ENCODE measurements around the gene RANBP17. TPM values are rescaled to one million over a fixed set of nuclear protein-coding genes. Genes with fewer than 3 reads are reported as not detected.

Gene RANBP17
- total and polyA plus RNA-seq, 2 experiments from 2014 or later = 43.8 to 53.1 TPM

DNA sequence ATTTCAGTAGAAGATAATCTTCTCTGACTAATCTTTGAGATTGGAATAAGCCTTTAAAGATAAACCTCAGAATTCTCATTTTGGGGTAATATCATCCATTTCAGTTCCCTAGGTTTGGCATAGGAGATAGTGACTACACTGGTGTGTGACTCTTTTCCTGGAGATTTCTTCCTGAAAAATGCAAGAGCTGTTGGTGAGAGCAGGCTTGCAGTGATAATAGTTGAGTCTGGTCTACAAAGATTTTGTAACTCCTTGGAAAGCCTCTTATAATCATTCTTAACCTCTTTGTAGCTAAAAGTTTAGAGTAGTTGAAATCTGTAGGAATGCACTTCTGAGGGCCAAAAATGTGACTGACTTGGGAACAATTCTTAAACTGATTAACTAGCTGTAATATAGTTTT lies 23.4 kb downstream of the RANBP17 start:
- no peaks in the 10 kb centered on the region for H3K27me3 Mint-ChIP-seq (ENCODE audit: insufficient read depth, low read depth, poor library complexity)
- no peaks in the 10 kb centered on the region for H3K4me1 Mint-ChIP-seq
- TF ChIP-seq EZH2 (IDR thresholded peaks at IDR 0.05; ENCODE audit: low read depth, unreplicated experiment) (no peak), ZNF331 (CRISPR knock-in tag; IDR thresholded peaks at IDR 0.05; ENCODE audit: low read depth) (no peak), JUNB (IDR thresholded peaks at IDR 0.05; ENCODE audit: unreplicated experiment) (no peak), NANOG (IDR thresholded peaks at IDR 0.05; ENCODE audit: borderline replicate concordance) (no peak), POLR2AphosphoS5 (IDR thresholded peaks at IDR 0.05; ENCODE audit: low read depth) (no peak), STAT1 (IDR thresholded peaks at IDR 0.05; ENCODE audit: unreplicated experiment) (no peak)
- TF ChIP-seq, protein P1, sequence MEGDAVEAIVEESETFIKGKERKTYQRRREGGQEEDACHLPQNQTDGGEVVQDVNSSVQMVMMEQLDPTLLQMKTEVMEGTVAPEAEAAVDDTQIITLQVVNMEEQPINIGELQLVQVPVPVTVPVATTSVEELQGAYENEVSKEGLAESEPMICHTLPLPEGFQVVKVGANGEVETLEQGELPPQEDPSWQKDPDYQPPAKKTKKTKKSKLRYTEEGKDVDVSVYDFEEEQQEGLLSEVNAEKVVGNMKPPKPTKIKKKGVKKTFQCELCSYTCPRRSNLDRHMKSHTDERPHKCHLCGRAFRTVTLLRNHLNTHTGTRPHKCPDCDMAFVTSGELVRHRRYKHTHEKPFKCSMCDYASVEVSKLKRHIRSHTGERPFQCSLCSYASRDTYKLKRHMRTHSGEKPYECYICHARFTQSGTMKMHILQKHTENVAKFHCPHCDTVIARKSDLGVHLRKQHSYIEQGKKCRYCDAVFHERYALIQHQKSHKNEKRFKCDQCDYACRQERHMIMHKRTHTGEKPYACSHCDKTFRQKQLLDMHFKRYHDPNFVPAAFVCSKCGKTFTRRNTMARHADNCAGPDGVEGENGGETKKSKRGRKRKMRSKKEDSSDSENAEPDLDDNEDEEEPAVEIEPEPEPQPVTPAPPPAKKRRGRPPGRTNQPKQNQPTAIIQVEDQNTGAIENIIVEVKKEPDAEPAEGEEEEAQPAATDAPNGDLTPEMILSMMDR (conservative IDR thresholded peaks at IDR 0.05; ENCODE audit: low read depth in 2 of 2) = no peak
- TF ChIP-seq, protein P2, sequence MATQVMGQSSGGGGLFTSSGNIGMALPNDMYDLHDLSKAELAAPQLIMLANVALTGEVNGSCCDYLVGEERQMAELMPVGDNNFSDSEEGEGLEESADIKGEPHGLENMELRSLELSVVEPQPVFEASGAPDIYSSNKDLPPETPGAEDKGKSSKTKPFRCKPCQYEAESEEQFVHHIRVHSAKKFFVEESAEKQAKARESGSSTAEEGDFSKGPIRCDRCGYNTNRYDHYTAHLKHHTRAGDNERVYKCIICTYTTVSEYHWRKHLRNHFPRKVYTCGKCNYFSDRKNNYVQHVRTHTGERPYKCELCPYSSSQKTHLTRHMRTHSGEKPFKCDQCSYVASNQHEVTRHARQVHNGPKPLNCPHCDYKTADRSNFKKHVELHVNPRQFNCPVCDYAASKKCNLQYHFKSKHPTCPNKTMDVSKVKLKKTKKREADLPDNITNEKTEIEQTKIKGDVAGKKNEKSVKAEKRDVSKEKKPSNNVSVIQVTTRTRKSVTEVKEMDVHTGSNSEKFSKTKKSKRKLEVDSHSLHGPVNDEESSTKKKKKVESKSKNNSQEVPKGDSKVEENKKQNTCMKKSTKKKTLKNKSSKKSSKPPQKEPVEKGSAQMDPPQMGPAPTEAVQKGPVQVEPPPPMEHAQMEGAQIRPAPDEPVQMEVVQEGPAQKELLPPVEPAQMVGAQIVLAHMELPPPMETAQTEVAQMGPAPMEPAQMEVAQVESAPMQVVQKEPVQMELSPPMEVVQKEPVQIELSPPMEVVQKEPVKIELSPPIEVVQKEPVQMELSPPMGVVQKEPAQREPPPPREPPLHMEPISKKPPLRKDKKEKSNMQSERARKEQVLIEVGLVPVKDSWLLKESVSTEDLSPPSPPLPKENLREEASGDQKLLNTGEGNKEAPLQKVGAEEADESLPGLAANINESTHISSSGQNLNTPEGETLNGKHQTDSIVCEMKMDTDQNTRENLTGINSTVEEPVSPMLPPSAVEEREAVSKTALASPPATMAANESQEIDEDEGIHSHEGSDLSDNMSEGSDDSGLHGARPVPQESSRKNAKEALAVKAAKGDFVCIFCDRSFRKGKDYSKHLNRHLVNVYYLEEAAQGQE (IDR thresholded peaks at IDR 0.05; ENCODE audit: unreplicated experiment) = no peak
- TF ChIP-seq, protein P3, sequence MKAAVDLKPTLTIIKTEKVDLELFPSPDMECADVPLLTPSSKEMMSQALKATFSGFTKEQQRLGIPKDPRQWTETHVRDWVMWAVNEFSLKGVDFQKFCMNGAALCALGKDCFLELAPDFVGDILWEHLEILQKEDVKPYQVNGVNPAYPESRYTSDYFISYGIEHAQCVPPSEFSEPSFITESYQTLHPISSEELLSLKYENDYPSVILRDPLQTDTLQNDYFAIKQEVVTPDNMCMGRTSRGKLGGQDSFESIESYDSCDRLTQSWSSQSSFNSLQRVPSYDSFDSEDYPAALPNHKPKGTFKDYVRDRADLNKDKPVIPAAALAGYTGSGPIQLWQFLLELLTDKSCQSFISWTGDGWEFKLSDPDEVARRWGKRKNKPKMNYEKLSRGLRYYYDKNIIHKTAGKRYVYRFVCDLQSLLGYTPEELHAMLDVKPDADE (IDR thresholded peaks at IDR 0.05) = no peak
- Histone ChIP-seq H3K79me2 (replicated peaks; ENCODE audit: insufficient read depth) (no peaks in the 10 kb centered on the region), H3K9me2 (ENCODE audit: insufficient read depth) (no peaks in the 10 kb centered on the region), H2AFZ (no peak overlapping the region), H3K4me3 (no peak overlapping the region), H3F3A (replicated peaks; ENCODE audit: low read depth) (no peaks in the 10 kb centered on the region), H3K27me3 (ENCODE audit: insufficient read depth) (no peaks in the 10 kb centered on the region), H3K4me1 (ENCODE audit: insufficient read depth) (no peaks in the 10 kb centered on the region), H3K36me3 (ENCODE audit: insufficient read depth) (no peaks in the 10 kb centered on the region), H4K20me1 (replicated peaks; ENCODE audit: insufficient read depth) (no peaks in the 10 kb centered on the region), H3K4me2 (no peak overlapping the region), H3K27ac (ENCODE audit: low read depth) (no peak overlapping the region)
- H3K4me3 Mint-ChIP-seq = no peak overlapping the region
- 0 out of 3 replicates have a peak, but pooled peaks cover 6% of the 10 kb centered on the region for H3K36me3 Mint-ChIP-seq (ENCODE audit: low read depth)
- no peak for DNase-seq (ENCODE audit: low spot score)
- no peaks in the 10 kb centered on the region for H3K9me3 Mint-ChIP-seq
- no peak overlapping the region for H3K27ac Mint-ChIP-seq
- no peak for ATAC-seq

DNA sequence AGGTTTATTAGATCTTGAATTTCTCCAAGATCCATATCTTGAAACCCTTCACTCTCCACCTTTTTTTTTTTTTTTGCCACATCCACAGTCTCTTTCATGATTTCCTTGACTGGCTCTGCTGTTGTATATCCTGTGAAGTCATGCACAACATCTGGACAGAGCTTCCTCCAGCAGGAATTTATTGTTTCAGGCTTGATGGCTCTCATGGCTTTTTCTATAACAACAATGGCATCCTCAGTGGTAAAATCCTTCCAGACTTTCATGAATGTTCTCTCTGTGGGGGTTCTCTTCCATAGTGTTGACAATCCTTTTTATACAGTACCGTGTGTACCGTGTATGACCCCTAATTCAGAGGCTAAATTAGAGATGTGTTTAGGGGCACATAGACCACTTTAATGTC lies 24.0 kb downstream of the RANBP17 start:
- H3K27ac Mint-ChIP-seq = no peak overlapping the region
- H3K4me1 Mint-ChIP-seq = no peaks in the 10 kb centered on the region
- no peak for ATAC-seq
- TF ChIP-seq STAT1 (IDR thresholded peaks at IDR 0.05; ENCODE audit: unreplicated experiment) (no peak), POLR2AphosphoS5 (IDR thresholded peaks at IDR 0.05; ENCODE audit: low read depth) (no peak), ZNF114 (CRISPR knock-in tag; IDR thresholded peaks at IDR 0.05) (no peak)
- TF ChIP-seq, protein P3 (IDR thresholded peaks at IDR 0.05) = no peak

More for the DNA sequence above, 24.0 kb downstream of the RANBP17 start:
- no peak overlapping the region for H3K4me3 ChIP-seq
- no peaks in the 10 kb centered on the region for H3K27me3 Mint-ChIP-seq (ENCODE audit: insufficient read depth, low read depth, poor library complexity)
- H3K4me2 ChIP-seq = no peak overlapping the region
- H2AFZ ChIP-seq = no peak overlapping the region
- no peaks in the 10 kb centered on the region for H3F3A ChIP-seq (replicated peaks; ENCODE audit: low read depth)
- no peaks in the 10 kb centered on the region for H3K9me3 Mint-ChIP-seq
- no peaks in the 10 kb centered on the region for H3K27me3 ChIP-seq (ENCODE audit: insufficient read depth)
- H4K20me1 ChIP-seq (replicated peaks; ENCODE audit: insufficient read depth) = no peaks in the 10 kb centered on the region
- no peaks in the 10 kb centered on the region for H3K4me1 ChIP-seq (ENCODE audit: insufficient read depth)
- H3K27ac ChIP-seq (ENCODE audit: low read depth) = no peak overlapping the region
- no peaks in the 10 kb centered on the region for H3K79me2 ChIP-seq (replicated peaks; ENCODE audit: insufficient read depth)
- DNase-seq (ENCODE audit: low spot score) = no peak
- H3K36me3 Mint-ChIP-seq (ENCODE audit: low read depth) = 0 out of 3 replicates have a peak, but pooled peaks cover 6% of the 10 kb centered on the region
- H3K4me3 Mint-ChIP-seq = no peak overlapping the region
- H3K36me3 ChIP-seq (ENCODE audit: insufficient read depth) = no peaks in the 10 kb centered on the region
- no peaks in the 10 kb centered on the region for H3K9me2 ChIP-seq (ENCODE audit: insufficient read depth)

All from GM23338 (cell line).